Trophoblast cell (in vitro differentiated cells and primary cell): ENCODE measurements around the gene INKA2.

ENCODE experiments used
- DNase-seq, 2 donors: peaks; one replicate each; pipeline ENCODE4 v3.0.0-alpha.2; 2016
- H2AFZ ChIP-seq: 2 replicates; pipeline ENCODE4 v1.6.1; 2013; ENCODE audit warnings: low read length, moderate library complexity, mild to moderate bottlenecking; ENCODE audit not compliant: insufficient read depth, poor library complexity
- H2AK5ac ChIP-seq: 2 replicates; pipeline ENCODE4 v1.6.1; 2013; ENCODE audit warnings: mild to moderate bottlenecking, low read length
- H2BK120ac ChIP-seq: 2 replicates; pipeline ENCODE4 v1.6.1; 2013; ENCODE audit warnings: low read length, mild to moderate bottlenecking, moderate library complexity; ENCODE audit not compliant: insufficient read depth, poor library complexity
- H2BK12ac ChIP-seq: 2 replicates; pipeline ENCODE4 v1.6.1; 2013; ENCODE audit warnings: mild to moderate bottlenecking, low read length, moderate library complexity
- H2BK5ac ChIP-seq: 2 replicates; pipeline ENCODE4 v1.6.1; 2013; ENCODE audit warnings: low read length, low read depth, moderate library complexity, mild to moderate bottlenecking; ENCODE audit not compliant: poor library complexity
- H3K14ac ChIP-seq: 2 replicates; pipeline ENCODE4 v1.6.1; 2013; ENCODE audit warnings: mild to moderate bottlenecking, low read length
- H3K18ac ChIP-seq: 2 replicates; pipeline ENCODE4 v1.6.1; 2013; ENCODE audit warnings: mild to moderate bottlenecking, low read length
- H3K23ac ChIP-seq: 2 replicates; pipeline ENCODE4 v1.6.1; 2013; ENCODE audit warnings: low read length
- H3K27ac ChIP-seq: 2 replicates; pipeline ENCODE4 v1.5.1; 2013; ENCODE audit warnings: low read depth, mild to moderate bottlenecking, inconsistent platforms, low read length, moderate library complexity
- H3K27me3 ChIP-seq: 2 replicates; pipeline ENCODE4 v1.6.1; 2013; ENCODE audit warnings: inconsistent platforms, mild to moderate bottlenecking, low read length, moderate library complexity; ENCODE audit not compliant: insufficient read depth
- H3K36me3 ChIP-seq, 2 experiments: 1 replicate in 1 of 2; 2 replicates in 1 of 2; pipeline ENCODE4 v1.6.1; 2013; ENCODE audit warnings: low read length in 2 of 2, mild to moderate bottlenecking in 2 of 2, moderate library complexity in 1 of 2; ENCODE audit not compliant: insufficient read depth in 2 of 2, control insufficient read depth in 1 of 2
- H3K4ac ChIP-seq: 2 replicates; pipeline ENCODE4 v1.6.1; 2013; ENCODE audit warnings: low read depth, mild to moderate bottlenecking, low read length, moderate library complexity
- H3K4me1 ChIP-seq, 2 experiments: 1 replicate in 1 of 2; 2 replicates in 1 of 2; pipeline ENCODE4 v1.6.1; 2013; ENCODE audit warnings: low read length in 2 of 2, mild to moderate bottlenecking in 2 of 2, moderate library complexity in 1 of 2; ENCODE audit not compliant: insufficient read depth in 2 of 2, control insufficient read depth in 1 of 2
- H3K4me2 ChIP-seq: 2 replicates; pipeline ENCODE4 v1.6.1; 2013; ENCODE audit warnings: inconsistent platforms, mild to moderate bottlenecking, low read length, moderate library complexity
- H3K4me3 ChIP-seq: 2 replicates; pipeline ENCODE4 v1.5.1; 2013; ENCODE audit warnings: mild to moderate bottlenecking, low read depth, low read length, inconsistent platforms
- H3K79me1 ChIP-seq: one replicate; pipeline ENCODE4 v1.6.1; 2013; ENCODE audit warnings: low read length
- H3K79me2 ChIP-seq: 2 replicates; pipeline ENCODE4 v1.6.1; 2013; ENCODE audit warnings: low read length, mild to moderate bottlenecking; ENCODE audit not compliant: control insufficient read depth, insufficient read depth, poor library complexity
- H3K9ac ChIP-seq: 2 replicates; pipeline ENCODE4 v1.6.1; 2013; ENCODE audit warnings: mild to moderate bottlenecking, low read length
- H3K9me3 ChIP-seq: 2 replicates; pipeline ENCODE4 v1.6.1; 2013; ENCODE audit warnings: low read depth, mild to moderate bottlenecking, control low read depth, inconsistent platforms, low read length; ENCODE audit not compliant: insufficient read depth
- H4K12ac ChIP-seq: 2 replicates; pipeline ENCODE4 v1.6.1; 2013; ENCODE audit warnings: low read depth, mild to moderate bottlenecking, low read length, moderate library complexity
- H4K8ac ChIP-seq: 2 replicates; pipeline ENCODE4 v1.6.1; 2013; ENCODE audit warnings: low read depth, mild to moderate bottlenecking, low read length, moderate library complexity
- H4K91ac ChIP-seq: one replicate; pipeline ENCODE4 v1.6.1; 2013; ENCODE audit warnings: low read depth, mild to moderate bottlenecking, low read length, moderate library complexity
- WGBS: extraction: QIAGEN DNeasy Blood & Tissue Kit; methylation state at CpG from one replicate; pipeline ENCODE4 v1.1.7; 2013; ENCODE audit warnings: missing lambda C conversion rate; ENCODE audit not compliant: insufficient read length, insufficient coverage; ENCODE audit errors: extremely low coverage; 5-methylcytosine and 5-hydroxymethylcytosine counted together

INKA2 gene

GRCh38 chr1:111737216-111738132, 1.7 kb downstream of the INKA2 start:
- whole genome bisulfite sequencing = no CpG with 5 or more reads among the region's 8 CpGs
- Histone ChIP-seq H3K27ac (no peak overlapping the region), H4K8ac (no peak overlapping the region)

GRCh38 chr1:111736548-111737215, 2.5 kb downstream of the INKA2 start:
- WGBS = no CpG with 5 or more reads among the region's 4 CpGs
- Histone ChIP-seq H3K27ac (no peak overlapping the region), H2AK5ac (no peak overlapping the region), H4K8ac (no peak overlapping the region), H2BK120ac (no peak overlapping the region), H3K14ac (no peak overlapping the region), H4K91ac (no peak overlapping the region), H3K4me1 (peaks cover 17% of the 10 kb centered on the region in 2 experiments), H2AFZ (no peak overlapping the region), H3K9me3 (peaks cover 2% of the 10 kb centered on the region), H2BK12ac (no peak overlapping the region), H3K9ac (no peak overlapping the region), H3K27me3 (peaks cover 30% of the 10 kb centered on the region), H2BK5ac (no peak overlapping the region), H3K18ac (no peak overlapping the region), H3K36me3 (no peaks in the 10 kb centered on the region), H4K12ac (no peak overlapping the region), H3K79me1 (peaks cover 3% of the 10 kb centered on the region), H3K4ac (no peak overlapping the region), H3K4me3 (no peak overlapping the region), H3K23ac (peak overlapping the region; percentile 10), H3K4me2 (no peak overlapping the region), H3K79me2 (no peaks in the 10 kb centered on the region)
- DNase-seq = no peak

More at GRCh38 chr1:111737216-111738132, 1.7 kb downstream of the INKA2 start:
- Histone ChIP-seq H3K4me3 (no peak overlapping the region), H3K23ac (no peak overlapping the region), H3K18ac (no peak overlapping the region), H3K4me1 (peaks cover 17% of the 10 kb centered on the region in 2 experiments), H3K14ac (no peak overlapping the region), H3K9ac (no peak overlapping the region), H3K4me2 (peak overlapping the region; percentile 88), H2AFZ (no peak overlapping the region), H3K36me3 (no peaks in the 10 kb centered on the region), H3K27me3 (peaks cover 30% of the 10 kb centered on the region), H3K4ac (no peak overlapping the region), H3K79me2 (no peaks in the 10 kb centered on the region), H3K9me3 (peaks cover 2% of the 10 kb centered on the region), H2BK5ac (no peak overlapping the region), H3K79me1 (peaks cover 3% of the 10 kb centered on the region), H2AK5ac (no peak overlapping the region), H2BK120ac (no peak overlapping the region), H4K91ac (no peak overlapping the region), H4K12ac (no peak overlapping the region), H2BK12ac (no peak overlapping the region)
- no peak for DNase-seq

GRCh38 chr1:111735858-111736544, 3.2 kb downstream of the INKA2 start:
- H3K79me1 ChIP-seq = peaks cover 3% of the 10 kb centered on the region
- H3K36me3 ChIP-seq = no peaks in the 10 kb centered on the region
- H2AFZ ChIP-seq = no peak overlapping the region
- H3K4ac ChIP-seq = no peak overlapping the region
- H3K9ac ChIP-seq = no peak overlapping the region
- no CpG with 5 or more reads among the region's 8 CpGs for WGBS
- no peak for DNase-seq
- peaks cover 2% of the 10 kb centered on the region for H3K9me3 ChIP-seq
- H2BK120ac ChIP-seq = no peak overlapping the region
- no peak overlapping the region for H2BK5ac ChIP-seq
- no peak overlapping the region for H3K27ac ChIP-seq
- no peak overlapping the region for H2AK5ac ChIP-seq
- H2BK12ac ChIP-seq = no peak overlapping the region
- H3K27me3 ChIP-seq = peaks cover 27% of the 10 kb centered on the region
- no peaks in the 10 kb centered on the region for H3K79me2 ChIP-seq
- H3K4me2 ChIP-seq = no peak overlapping the region
- no peak overlapping the region for H4K8ac ChIP-seq
- no peak overlapping the region for H4K12ac ChIP-seq
- H3K4me1 ChIP-seq = peaks cover 17% of the 10 kb centered on the region in 2 experiments
- no peak overlapping the region for H3K4me3 ChIP-seq
- H4K91ac ChIP-seq = no peak overlapping the region
- no peak overlapping the region for H3K14ac ChIP-seq
- no peak overlapping the region for H3K18ac ChIP-seq
- no peak overlapping the region for H3K23ac ChIP-seq

DNA sequence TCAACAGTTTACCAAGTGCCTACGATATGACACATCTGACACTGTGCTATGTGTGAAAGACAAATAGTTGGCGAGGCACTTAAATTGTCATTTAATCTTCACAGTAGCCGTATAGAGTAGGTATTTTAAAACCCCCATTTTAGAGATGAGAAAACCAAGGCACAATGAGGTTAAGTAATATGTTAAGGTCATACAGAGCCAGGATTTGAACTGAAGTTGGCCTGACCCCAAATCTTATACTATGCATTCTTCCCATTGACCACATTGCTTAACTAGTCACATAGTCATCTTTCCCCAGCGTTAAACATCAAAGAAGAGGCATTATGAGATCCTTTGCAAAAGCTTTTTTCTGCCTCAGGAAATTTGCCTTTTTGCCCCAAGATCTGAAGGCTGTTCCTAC, 3.9 kb downstream of the INKA2 start:
- no peak overlapping the region for H2BK120ac ChIP-seq
- H2BK5ac ChIP-seq = no peak overlapping the region
- H3K23ac ChIP-seq = no peak overlapping the region
- no peak overlapping the region for H2BK12ac ChIP-seq
- DNase-seq = no peak
- no peak overlapping the region for H3K4ac ChIP-seq
- H2AK5ac ChIP-seq = no peak overlapping the region
- no peak overlapping the region for H3K27ac ChIP-seq
- H4K12ac ChIP-seq = no peak overlapping the region
- H3K36me3 ChIP-seq = no peaks in the 10 kb centered on the region
- H3K18ac ChIP-seq = no peak overlapping the region
- no peak overlapping the region for H3K4me2 ChIP-seq
- H2AFZ ChIP-seq = no peak overlapping the region
- H4K91ac ChIP-seq = no peak overlapping the region
- H4K8ac ChIP-seq = no peak overlapping the region
- no peak overlapping the region for H3K14ac ChIP-seq
- no peak overlapping the region for H3K9ac ChIP-seq
- peaks cover 24% of the 10 kb centered on the region for H3K27me3 ChIP-seq
- no peak overlapping the region for H3K4me3 ChIP-seq
- peaks cover 2% of the 10 kb centered on the region for H3K9me3 ChIP-seq
- H3K79me2 ChIP-seq = no peaks in the 10 kb centered on the region
- peaks cover 15 to 16% of the 10 kb centered on the region in 2 experiments for H3K4me1 ChIP-seq
- peaks cover 3% of the 10 kb centered on the region for H3K79me1 ChIP-seq
- no CpG with 5 or more reads among the region's 4 CpGs for WGBS
